ENCODE results near the gene RBCK1.

Gene RBCK1

DNA sequence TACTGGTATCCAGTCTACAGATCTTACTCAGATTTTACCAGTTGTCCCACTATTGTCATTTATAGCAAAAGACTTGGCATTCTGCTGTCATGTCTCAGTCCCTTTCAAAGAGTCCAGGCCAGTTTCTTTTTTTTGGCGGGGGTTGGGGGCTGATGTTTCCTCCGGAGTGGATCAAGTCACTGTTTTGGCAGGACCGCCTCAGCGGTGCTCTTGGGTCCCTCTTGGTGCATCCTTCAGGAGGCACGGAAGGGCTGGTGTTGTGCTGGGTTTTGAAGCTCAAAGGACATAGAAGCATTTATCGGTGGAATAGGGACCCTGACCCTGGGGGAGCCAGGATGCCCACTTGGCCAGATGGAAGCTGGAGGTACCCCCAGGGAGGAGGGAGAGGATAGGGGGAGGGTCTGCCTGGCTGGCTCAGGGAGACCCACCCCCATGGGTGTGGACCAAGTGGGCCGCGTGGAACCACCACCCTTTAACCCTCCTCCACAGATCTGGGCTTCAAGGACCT lies 10.8 kb downstream of the RBCK1 start:
- no peak for TF ChIP-seq CTCF (IDR thresholded peaks at IDR 0.05; ENCODE audit: low read depth, low read length)
- no peak overlapping the region for H3K4me3 ChIP-seq (ENCODE audit: low read depth, low read length)

DNA sequence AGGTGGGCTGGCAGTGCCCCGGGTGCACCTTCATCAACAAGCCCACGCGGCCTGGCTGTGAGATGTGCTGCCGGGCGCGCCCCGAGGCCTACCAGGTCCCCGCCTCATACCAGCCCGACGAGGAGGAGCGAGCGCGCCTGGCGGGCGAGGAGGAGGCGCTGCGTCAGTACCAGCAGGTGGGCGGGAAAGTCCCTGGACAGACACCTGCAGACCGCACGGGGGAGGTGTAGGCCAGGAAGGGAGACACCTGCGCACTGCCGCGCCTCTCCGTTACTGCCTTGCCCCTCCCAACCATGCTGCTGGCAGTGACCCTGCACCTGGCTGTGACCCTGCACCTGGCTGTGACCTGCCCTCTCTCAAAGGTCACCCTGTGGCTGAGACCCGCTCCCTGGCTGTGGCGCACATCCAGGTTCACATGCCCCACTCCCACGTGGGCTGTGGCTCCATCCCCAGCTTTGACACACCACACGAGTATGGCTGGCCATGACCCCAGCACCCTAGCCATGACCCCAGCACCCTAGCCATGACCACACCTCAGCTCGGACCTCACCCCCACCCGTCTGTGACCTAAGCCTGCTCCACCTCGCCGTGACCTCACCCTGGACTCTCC lies 11.6 kb downstream of the RBCK1 start:
- no peak for TF ChIP-seq CTCF (IDR thresholded peaks at IDR 0.05; ENCODE audit: low read depth, low read length)
- H3K4me3 ChIP-seq (ENCODE audit: low read depth, low read length) = no peak overlapping the region

DNA sequence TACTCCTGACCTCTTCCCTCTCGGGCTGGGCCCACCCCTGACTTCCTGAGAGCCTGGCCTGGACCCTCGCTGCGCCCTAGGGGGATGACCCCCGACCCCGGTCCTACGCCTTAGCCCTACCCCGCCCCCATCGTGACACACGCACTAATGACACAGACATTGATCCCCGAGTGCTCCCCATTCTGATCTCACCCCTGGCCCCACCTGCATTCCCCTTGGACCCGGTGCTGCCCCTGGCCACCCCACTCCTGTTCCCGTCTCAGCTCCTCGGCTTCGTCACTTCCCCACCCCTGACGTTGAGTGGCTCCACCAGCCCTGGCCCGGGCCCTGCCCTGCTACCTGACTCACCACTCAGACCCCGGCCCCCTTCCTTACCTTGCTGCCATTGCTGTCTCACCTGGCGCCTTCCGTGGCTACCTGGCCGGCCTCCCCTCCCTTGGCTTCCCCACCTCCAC lies 12.1 kb downstream of the RBCK1 start:
- no peak for TF ChIP-seq CTCF (IDR thresholded peaks at IDR 0.05; ENCODE audit: low read depth, low read length)
- H3K4me3 ChIP-seq (ENCODE audit: low read depth, low read length) = no peak overlapping the region

GRCh38 chr20:420721-421574 lies 12.8 kb downstream of the RBCK1 start:
- no peak for TF ChIP-seq CTCF (IDR thresholded peaks at IDR 0.05; ENCODE audit: low read depth, low read length)
- no peak overlapping the region for H3K4me3 ChIP-seq (ENCODE audit: low read depth, low read length)

DNA sequence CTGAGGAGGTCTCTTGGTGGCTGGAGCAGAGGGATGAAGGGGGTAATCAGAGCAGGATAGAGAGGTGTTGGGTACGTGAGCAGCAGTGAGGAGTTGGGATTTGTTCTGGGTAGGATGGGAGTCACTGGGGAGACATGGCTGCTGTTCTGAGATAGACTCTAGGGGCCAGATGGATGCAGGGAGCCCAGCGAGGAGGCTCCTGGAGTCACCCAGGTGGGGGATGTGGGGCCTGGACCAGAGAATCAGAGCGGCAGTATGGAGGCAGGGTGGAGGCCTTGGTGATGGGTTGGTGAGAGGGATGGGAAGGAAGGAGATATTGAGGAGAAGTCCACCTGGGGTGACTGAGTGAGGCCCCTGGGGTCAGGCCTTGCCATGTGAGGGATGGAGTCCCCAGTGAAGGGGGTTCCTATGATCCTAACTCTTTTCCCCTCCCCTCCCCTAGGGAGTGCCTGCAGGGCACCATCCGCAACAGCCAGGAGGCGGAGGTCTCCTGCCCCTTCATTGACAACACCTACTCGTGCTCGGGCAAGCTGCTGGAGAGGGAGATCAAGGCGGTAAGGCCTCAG lies 13.7 kb downstream of the RBCK1 start:
- H3K4me3 ChIP-seq (ENCODE audit: low read depth, low read length) = no peak overlapping the region
- no peak for TF ChIP-seq CTCF (IDR thresholded peaks at IDR 0.05; ENCODE audit: low read depth, low read length)

DNA sequence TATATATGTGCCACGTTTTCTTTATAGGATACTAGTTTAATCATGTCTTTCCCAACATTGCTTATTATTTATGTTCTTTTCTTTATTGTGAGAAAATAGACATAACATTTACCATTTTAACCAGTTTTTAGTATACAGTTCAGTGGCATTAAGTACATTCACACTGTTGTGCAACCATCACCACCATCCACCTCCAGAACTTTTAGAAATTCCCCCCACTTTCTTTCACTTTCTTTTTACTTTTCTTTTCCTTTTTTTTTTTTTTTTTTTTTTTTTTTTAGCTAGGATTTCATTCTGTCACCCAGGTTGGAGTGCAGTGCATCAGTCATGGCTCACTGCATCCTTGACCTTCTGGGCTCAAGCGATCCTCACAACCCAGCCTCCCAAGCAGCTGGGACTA lies 18.5 kb downstream of the RBCK1 start:
- no peak for TF ChIP-seq CTCF (IDR thresholded peaks at IDR 0.05; ENCODE audit: low read depth, low read length)
- no peak overlapping the region for H3K4me3 ChIP-seq (ENCODE audit: low read depth, low read length)

DNA sequence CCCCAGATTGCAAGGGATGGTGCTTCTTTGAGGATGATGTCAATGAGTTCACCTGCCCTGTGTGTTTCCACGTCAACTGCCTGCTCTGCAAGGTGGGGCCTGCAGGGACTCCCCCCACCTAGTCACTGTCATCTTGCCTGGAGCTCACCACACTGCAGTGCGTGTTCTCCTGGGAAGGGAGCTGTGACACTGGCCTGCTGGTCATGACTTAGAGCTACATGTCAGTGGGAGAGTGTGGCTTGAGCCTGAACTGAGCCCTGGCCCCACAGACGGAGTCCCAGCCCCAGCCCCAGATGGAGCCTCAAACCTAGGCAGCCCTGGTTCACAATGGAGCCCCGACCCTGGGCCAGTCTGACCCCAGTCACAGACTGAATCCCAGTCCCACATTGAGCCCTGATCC lies 19.3 kb downstream of the RBCK1 start:
- no peak for TF ChIP-seq CTCF (IDR thresholded peaks at IDR 0.05; ENCODE audit: low read depth, low read length)
- no peak overlapping the region for H3K4me3 ChIP-seq (ENCODE audit: low read depth, low read length)

Measured in WI38 (cell line).